HG03280 (cell line): Measurements from ENCODE around the gene CD93.

Experiments
- ATAC-seq: cut with Tn5 transposase; IDR thresholded peaks from one replicate; pipeline ENCODE4 v1.9.1; 2021; ENCODE audit warnings: mild to moderate bottlenecking, moderate library complexity; ENCODE audit not compliant: unreplicated experiment

The CD93 gene

DNA sequence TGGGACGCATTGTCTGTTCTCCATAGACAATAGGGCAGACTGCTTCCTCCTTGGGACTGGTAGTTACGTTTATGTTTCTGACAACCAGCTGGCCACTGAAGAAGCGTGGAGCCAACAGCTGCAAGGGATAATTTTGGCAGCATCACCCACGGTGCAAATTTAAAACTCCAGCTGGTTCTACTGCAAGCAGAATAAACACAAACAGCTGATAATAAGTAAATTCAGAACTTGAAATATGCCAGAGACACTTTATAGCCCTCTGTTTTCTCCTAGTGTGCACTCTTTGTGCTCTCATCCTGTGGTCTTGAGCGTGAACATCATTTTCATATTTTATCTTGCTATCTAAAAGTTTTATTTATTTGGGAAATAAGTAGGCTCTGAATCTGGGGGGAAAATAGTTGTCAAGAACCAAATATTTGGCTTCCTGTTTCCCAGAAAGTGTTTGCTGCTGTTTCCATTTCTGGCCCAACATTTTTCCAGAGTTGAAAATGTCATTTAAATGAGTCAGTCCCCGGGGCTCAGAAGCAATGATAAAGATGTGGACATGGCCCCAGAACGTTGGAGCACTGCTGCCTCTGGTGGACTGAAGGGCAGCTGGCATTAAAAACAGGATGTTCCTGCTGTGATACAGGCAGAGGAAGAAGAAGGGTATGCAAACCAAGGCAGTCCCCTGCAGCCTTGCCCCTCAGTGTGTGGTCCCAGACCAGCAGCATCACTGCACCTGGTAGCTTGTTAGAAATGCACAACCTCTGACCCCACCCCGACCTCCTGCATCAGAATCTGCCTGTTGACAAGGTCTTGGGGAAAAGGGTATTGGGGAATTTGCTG lies 24.2 kb downstream of the CD93 start:
- no peak for ATAC-seq

DNA sequence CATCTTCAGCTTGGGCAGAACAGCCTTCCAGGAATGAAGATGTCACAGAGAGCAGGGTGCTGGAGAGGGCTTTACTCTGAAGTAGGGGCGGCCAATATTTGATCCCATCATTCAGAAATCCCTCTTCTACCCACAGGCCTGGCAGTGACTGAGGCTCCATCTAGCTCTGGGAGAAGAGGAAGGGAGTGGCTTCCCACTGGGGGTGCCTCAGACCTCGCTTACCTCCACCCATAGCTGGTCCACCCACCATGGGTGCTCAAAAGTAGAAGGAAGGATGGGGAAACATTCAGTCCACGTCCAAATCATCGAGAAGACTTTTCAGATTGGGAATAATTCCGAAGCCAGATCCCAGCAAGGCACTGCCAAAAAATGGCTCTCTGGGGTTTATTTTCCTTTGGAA lies 24.9 kb downstream of the CD93 start:
- ATAC-seq = no peak

DNA sequence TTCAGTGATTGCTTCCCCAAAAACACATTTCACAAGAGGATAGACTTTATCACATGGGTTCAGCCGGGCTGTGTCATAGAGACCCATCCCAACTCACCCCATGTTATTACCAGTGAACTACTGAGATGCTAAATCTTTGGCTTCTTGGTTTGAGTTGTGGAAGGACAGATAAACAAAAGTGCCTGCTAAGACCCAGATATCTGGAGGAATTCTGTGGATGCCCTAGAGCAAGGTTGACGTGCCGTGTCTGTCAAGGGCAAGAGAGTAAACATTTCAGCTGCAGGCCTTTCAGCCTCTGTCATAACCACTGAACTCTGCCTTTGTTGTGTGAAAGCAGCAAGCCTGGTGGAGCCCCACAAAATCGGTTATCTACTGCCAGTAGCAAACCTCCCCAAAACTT lies 25.5 kb downstream of the CD93 start:
- no peak for ATAC-seq

DNA sequence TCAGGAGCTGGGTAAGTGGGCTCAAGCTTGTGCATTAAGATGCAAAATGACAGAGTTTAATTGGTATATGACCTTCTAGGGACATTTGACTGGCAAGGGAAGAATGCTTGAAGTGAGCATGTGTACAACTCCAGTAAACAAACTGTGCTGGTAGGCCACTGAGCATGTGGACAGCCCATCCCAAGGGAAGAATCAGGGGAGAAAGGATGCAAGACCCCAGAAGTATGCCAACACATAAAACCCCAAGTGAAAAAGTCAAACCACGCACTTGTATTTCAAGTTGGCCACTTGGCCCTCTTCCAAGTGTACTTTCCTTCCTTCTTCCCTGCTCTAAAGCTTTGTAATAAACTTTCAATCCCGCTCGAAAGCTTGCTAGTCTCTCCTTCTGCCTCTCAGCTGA lies 26.3 kb downstream of the CD93 start:
- ATAC-seq = no peak

DNA sequence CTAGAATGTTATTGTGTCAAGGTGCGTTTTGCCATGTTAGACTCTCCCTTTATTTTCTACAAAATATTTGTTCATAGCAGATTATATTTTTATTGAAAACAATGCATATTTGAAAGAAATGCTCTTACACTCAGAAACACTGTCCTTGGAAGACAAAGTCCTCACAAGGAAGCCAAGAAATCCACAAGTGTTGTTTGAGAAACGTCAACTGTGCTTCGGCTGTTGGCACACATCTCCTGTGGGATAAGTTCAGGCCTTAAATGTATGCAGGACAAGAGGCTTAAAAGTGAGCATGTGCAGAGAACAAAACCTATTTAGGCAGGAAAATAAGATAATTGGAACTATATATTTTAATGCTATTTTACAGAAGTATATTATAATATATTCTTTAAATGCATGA lies 27.1 kb downstream of the CD93 start:
- ATAC-seq = no peak

DNA sequence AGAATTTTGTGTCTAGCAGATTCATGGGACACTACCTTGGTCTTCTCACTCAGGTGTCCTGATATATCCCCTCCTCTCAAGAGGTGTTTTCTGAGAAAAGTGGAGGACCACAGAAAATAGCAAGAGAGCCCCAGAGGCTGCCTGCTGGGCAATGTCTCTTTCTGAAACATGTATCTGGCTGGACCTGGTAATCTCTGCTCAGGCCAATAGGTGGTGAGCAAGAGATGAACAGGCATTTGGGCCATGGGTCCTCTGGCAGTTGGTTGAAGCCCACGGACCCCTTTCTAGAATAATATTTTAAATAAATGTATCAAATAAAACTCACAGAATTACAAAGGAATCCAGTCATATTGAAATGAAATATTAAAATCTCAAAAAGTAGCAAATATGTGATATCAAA lies 27.9 kb downstream of the CD93 start:
- no peak for ATAC-seq

DNA sequence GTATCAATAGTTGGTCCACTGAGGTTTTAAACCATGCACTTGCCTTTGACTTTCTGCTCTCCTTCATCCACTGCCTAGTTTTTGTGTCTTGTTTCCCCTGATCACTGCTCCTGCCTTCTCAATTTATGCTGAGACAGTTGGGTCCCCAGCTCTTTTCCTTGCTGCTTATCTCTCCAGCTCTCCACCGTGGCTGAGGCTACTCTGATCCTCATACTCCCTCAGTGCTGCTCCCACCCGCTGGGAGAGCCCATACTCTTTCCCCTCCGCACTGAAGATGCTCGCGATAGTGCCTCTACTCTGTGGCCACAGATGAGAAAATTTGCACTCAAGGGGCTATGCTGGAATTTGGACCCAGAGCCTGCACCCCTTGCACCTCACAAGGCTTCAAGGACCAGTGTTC lies 33.2 kb downstream of the CD93 start:
- no peak for ATAC-seq

DNA sequence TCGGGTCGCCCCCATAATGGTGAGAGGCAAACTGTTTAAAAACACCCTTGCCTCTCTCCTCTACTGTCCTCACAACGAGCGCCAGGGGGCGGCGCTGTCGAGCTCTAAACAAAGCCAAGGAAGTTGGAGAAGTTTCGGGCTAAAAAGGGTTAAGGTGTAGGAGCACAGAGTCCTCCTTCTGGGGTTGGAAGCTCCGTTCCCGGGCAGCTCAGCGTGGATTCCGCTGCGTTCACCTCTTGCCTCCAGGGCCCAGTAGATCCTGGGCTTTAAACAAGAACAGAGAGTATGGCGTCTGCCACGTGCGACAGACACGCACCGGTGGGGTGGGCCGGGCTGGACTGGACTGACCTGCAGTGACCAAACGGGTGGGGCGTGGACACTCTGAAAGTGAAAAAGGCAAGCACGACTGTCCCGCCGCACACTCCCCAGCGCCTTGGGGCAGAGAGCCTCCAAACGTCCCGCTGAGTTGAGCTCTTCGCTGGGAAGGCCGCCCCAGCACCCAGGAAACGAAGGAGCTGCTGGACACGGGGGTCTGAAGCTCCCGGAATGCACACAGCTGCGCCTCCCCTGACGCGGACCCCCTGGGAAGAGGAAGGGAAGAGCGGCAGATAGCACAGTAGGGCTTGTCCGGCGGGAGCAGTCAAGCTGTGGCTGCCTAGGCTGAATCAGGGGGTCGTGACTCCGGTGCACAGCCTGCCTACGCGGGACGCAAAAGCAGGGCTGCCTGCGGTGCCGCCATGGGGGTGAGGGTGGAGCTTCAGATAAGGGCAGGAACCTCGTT lies 35.1 kb downstream of the CD93 start:
- ATAC-seq = no peak

DNA sequence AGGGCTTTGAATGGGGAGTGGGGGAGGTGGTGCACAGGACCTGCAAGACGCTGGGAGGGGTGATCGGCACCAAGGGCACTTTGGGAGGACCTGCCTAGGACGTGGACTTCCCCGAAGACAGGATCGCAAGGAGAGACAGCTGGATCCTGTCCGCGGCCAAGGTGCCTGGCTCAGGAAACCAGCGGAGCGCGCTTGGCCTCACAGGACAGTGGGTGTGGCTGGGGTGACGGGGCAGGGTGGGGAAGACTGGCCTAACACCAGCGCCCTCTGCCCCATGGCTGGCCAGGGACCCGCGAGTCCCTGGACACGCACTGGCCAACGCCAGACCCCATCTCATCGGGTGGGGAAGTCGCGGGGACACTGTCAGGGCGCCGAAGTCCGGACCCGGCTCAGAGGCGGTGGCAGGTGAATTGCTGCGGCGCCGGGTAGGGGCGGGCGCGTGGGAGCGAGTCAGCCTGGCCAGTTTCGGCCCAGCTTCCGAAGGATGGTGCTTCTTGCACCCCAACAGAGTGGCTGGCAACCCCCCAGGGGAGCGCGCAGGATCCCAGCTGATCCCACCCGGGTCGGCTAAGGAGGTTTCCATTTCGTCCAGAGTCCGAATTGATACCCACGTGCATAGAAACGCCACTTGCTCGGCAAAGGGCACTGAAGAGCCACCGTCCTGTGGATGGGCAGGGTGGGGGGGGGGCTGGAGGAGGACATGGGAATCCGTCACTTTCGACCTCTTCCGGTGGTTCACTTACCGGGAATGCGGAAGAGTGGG lies 35.9 kb downstream of the CD93 start:
- ATAC-seq = no peak

DNA sequence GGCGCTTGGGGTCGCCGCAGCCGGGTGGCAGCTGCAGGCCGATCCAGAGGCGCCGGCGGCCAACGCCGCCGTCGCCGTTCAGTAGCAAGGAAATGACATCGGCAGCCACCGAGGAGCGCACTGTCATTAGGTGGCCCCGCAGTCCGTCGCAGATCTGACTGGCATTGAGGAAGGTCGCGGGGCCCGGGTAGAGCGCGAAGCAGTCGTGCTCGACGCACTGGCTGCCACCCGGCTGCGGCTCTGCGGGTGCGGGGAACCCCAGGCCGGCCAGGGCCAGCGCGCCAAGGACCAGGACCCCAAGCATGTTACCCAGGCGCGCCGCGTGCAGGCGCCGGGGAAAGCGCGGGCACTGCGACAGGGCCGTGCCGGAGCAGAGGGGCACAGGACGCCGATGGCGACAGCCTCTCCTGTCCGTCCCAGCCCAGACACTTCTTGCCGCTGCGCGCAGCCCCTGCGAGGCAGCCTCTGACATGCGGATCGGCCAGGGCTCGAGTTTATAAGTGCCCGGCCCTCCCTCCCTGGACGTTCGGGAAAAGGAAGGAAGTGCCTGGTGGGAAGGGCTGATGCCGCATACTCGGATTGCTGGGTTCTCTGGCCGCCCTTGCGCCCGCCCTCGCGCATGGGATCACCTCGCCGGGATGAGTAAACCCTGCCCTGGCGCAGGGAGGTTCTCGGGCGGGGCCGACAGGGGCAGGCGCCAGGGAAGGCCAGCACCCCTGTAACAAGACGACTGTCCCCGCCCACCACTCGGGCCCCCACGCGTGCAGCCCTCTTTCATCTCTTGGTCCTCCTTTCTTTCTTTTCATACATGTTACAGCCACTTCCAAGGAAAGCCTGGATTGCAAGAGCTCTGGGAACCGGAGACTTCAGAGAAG lies 36.7 kb downstream of the CD93 start, which contains the start of gene THBD:
THBD (minus strand) TSS at position 472 of the 875 bp plus-strand sequence; CDS start at position 304, 168 bp downstream.
- ATAC-seq = no peak

DNA sequence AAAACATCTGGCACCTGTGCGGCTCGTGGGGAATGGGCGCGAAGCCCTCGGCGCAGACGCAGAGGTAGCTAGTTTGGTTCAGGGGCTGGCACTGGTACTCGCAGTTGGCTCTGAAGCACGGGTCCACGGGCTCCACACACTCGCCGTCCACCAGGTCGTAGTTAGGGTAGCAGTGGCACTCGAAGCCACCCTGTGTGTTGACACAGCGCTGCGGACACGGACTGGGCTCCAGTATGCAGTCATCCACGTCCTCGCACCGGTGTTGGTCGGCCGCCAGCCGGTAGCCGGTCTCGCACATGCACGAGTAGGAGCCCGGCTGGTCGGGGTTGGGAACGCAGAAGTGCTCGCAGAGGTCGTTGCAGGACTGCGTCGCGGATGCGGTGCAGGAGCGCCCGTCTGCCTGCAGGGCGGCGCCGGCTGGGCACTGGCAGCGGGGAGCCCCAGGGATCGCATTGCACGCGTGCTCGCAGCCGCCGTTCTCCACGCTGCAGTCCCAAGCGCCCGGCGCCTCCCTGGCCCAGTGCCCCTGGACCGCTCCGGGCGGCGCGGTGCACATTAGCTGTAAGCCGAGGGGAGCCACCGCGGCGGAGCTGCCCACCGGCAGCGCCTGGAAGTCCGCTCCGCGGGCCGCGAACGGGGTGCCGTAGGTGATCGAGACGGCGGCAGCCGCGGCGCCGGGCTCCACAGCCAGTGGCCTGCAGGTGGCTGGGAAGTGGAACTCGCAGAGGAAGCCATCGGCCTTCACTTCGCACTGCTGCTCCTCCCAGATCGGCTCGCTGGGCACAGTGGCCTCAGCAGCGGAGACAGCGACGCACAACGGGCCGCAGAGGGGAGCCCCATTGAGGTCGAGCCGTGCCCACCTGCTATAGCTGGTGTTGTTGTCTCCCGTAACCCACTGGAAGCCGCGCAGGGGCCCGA lies 37.6 kb downstream of the CD93 start:
- ATAC-seq = no peak

DNA sequence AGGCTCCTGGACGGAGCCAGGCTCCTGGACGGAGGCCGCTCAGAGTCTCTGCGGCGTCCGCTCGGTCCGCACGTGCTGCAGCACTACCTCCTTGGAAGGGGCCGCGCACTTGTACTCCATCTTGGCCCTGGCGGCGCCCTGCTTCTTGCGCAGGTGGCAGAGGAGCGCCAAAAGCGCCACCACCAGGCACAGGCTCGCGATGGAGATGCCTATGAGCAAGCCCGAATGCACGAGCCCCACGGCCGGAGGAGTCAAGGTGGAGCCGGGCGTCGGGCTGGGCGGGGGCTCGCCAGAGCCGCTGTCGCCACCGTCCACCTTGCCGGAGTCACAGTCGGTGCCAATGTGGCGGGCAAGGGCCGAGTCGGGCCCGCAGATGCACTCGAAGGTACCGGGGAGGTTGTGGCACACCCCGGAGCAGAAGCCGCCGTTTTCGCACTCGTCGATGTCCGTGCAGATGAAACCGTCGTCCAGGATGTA lies 38.3 kb downstream of the CD93 start:
- ATAC-seq = no peak

DNA sequence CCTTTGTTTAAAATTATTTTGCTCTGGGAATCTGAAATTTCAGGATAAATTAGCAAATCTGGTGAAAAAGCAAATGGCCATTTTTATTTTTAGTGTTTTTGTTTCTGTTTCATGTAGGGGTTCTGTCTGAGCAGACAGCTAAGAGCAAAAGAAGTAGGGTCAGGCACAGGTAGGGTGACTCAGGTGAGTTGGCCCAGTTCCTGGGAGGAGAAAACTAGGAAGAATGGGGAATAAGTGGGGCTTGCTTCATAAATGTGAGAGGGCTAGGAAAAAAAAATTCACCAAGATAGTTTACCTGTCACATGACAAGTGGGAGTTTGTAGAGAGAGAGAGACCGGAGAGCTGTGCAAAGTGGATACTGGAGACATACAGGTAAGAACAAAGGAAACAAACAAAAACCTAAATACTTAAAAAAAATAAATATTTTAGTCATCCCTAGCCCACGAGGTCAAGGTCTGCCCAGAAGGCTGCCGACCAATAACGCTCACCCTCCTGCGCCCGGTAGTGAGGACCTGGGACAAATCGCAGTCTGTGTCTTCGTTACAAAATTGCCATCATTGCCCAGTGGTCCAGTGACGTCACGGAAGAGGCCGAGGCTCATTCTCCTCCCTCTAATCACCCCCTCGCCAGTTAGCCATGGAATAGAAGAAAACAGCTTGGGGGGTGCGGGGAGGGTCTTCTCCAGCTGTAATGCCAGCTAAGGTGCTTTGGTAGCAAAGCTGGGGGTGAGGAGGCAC lies 39.0 kb downstream of the CD93 start:
- ATAC-seq = no peak

DNA sequence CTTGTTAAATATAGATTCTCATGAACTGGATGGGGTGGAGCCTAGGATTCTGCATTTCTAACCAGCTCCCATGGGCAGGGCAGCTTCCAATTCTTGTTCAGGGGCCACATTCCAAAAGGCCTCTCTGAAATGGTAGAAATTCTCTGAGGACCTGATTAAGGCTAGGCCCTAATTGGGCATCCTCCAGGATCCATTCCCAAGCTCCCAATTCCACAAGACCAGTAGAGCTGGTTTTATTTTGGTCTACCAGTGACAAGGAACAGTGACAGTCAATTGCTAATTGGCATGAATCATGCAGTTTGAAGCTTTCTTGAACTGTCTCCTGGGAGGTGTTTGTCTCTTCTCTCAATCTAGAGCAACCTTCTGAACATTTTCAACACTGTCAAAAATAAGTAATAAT lies 39.7 kb downstream of the CD93 start:
- no peak for ATAC-seq

DNA sequence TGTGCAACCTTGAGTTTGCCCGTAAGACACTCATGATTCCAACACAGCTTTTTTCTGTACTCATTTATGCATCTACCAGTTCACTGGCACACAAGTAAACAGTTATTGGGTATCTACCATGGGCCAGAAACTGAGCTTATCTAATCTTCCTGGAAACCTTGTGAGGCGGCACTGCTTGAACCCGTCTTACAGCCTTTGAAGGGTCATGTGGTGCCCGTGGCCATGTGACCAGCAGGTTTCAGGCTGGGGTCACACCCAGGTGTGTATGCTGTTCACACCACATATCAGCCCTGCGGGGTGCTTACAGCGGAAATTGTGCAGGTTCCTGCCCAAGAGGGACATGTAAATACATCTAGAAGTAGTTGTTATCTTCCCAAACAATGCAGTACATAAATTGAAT lies 42.7 kb downstream of the CD93 start:
- no peak for ATAC-seq

DNA sequence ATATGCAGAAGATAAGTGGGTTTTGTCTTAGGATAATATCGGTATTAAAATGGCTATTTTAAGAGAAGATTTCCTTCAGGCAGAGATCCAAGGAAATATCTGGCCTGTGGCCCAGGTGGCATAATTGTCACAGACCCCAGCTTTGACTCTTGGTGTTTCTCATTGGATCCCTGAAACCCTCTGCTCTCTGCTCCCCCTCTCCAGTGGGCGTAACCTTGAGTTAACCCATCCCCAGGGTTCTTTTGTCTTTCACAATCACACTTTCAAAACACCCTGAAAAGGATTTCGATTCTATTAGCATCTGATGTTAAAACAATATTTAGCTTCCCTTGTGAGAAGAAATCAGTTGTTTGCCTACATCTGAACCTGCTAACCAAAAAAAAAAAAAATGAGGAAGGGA lies 43.9 kb downstream of the CD93 start:
- ATAC-seq = no peak

DNA sequence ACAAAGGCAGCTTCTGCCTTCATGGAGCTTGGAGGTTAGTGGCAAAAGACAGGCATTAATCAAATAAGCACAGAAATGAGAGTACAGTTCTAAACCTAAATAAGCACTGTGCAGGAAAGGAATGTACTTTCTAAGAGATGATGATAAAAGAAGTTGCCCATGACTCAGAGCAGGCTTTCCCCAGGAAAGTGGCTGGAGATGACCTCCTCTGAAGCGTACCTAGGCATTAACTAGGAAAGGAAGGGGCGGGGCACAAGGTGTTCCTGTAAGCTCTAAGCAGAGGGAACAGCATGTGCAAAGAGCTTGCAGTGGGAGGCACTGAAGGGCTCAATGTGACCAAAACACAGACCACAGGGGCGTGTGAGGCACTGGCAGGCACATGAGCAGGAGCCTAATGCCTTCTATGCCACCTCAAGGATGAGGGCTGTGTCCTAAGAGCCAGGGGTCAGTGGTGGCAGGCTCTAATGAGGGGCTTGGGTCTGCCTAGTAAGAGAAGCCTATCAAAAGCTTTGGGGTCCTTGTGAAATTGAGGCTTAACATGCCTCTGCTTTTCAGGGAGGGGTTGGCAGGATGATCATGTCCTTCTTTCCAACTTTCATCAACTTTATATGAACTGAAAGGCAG lies 46.1 kb downstream of the CD93 start:
- ATAC-seq = no peak
